Measurements from ENCODE around the gene ACBD4.

The ACBD4 gene

GRCh38 chr17:45116434-45117016, 19.0 kb upstream of the ACBD4 start:
- Histone ChIP-seq H3K79me2 (ENCODE audit: insufficient read depth, low read length) (no peaks in the 10 kb centered on the region), H3K9ac (ENCODE audit: low read length) (no peak overlapping the region), H3K36me3 (ENCODE audit: insufficient read depth, low read length) (no peaks in the 10 kb centered on the region), H3K4me1 (ENCODE audit: insufficient read depth, low read length, severe bottlenecking) (no peaks in the 10 kb centered on the region), H3K27ac (ENCODE audit: low read depth, low read length, poor library complexity, severe bottlenecking) (no peak overlapping the region), H3F3A (ENCODE audit: insufficient read depth, low read length) (no peaks in the 10 kb centered on the region), H3K4me3 (ENCODE audit: low read depth, low read length, poor library complexity, severe bottlenecking) (no peak overlapping the region), H3K4me2 (ENCODE audit: low read length) (no peak overlapping the region), H3K9me3 (ENCODE audit: low read length) (no peaks in the 10 kb centered on the region), H2AFZ (ENCODE audit: low read length) (no peak overlapping the region), H3K27me3 (ENCODE audit: insufficient read depth, low read length) (peaks cover 12% of the 10 kb centered on the region; the same call in 1 of the 2 replicates), H4K20me1 (ENCODE audit: insufficient read depth, low read length) (no peaks in the 10 kb centered on the region), H3K9me2 (ENCODE audit: low read depth, low read length) (no peaks in the 10 kb centered on the region)
- TF ChIP-seq CTCF (IDR thresholded peaks at IDR 0.05; ENCODE audit: low read length) (no peak), EZH2 (IDR thresholded peaks at IDR 0.05; ENCODE audit: borderline replicate concordance, low read length) (no peak)

- TF ChIP-seq EZH2 (IDR thresholded peaks at IDR 0.05; ENCODE audit: borderline replicate concordance, low read length) (no peak), CTCF (IDR thresholded peaks at IDR 0.05; ENCODE audit: low read length) (no peak)
Measured at GRCh38 chr17:45117334-45117733, 18.2 kb upstream of the ACBD4 start.

GRCh38 chr17:45117848-45118646, 17.4 kb upstream of the ACBD4 start:
- Histone ChIP-seq H3K9me3 (ENCODE audit: low read length) (no peaks in the 10 kb centered on the region), H3K4me1 (ENCODE audit: insufficient read depth, low read length, severe bottlenecking) (no peaks in the 10 kb centered on the region), H3F3A (ENCODE audit: insufficient read depth, low read length) (no peaks in the 10 kb centered on the region), H3K27ac (ENCODE audit: low read depth, low read length, poor library complexity, severe bottlenecking) (no peak overlapping the region), H4K20me1 (ENCODE audit: insufficient read depth, low read length) (no peaks in the 10 kb centered on the region), H3K36me3 (ENCODE audit: insufficient read depth, low read length) (no peaks in the 10 kb centered on the region), H3K4me2 (ENCODE audit: low read length) (no peak overlapping the region), H3K4me3 (ENCODE audit: low read depth, low read length, poor library complexity, severe bottlenecking) (no peak overlapping the region), H2AFZ (ENCODE audit: low read length) (no peak overlapping the region), H3K27me3 (ENCODE audit: insufficient read depth, low read length) (peaks cover 12% of the 10 kb centered on the region; the same call in 1 of the 2 replicates), H3K9me2 (ENCODE audit: low read depth, low read length) (no peaks in the 10 kb centered on the region), H3K9ac (ENCODE audit: low read length) (no peak overlapping the region), H3K79me2 (ENCODE audit: insufficient read depth, low read length) (no peaks in the 10 kb centered on the region)
- TF ChIP-seq CTCF (IDR thresholded peaks at IDR 0.05; ENCODE audit: low read length) (no peak), EZH2 (IDR thresholded peaks at IDR 0.05; ENCODE audit: borderline replicate concordance, low read length) (no peak)

More at GRCh38 chr17:45117334-45117733, 18.2 kb upstream of the ACBD4 start:
- H3K79me2 ChIP-seq (ENCODE audit: insufficient read depth, low read length): no peaks in the 10 kb centered on the region
- no peaks in the 10 kb centered on the region for H4K20me1 ChIP-seq (ENCODE audit: insufficient read depth, low read length)
- H3K4me1 ChIP-seq (ENCODE audit: insufficient read depth, low read length, severe bottlenecking): no peaks in the 10 kb centered on the region
- no peaks in the 10 kb centered on the region for H3K9me2 ChIP-seq (ENCODE audit: low read depth, low read length)
- H3K9me3 ChIP-seq (ENCODE audit: low read length): no peaks in the 10 kb centered on the region
- no peak overlapping the region for H3K9ac ChIP-seq (ENCODE audit: low read length)
- no peak overlapping the region for H2AFZ ChIP-seq (ENCODE audit: low read length)
- H3K4me3 ChIP-seq (ENCODE audit: low read depth, low read length, poor library complexity, severe bottlenecking): no peak overlapping the region
- no peaks in the 10 kb centered on the region for H3K36me3 ChIP-seq (ENCODE audit: insufficient read depth, low read length)
- H3K27me3 ChIP-seq (ENCODE audit: insufficient read depth, low read length): peaks cover 12% of the 10 kb centered on the region; the same call in 1 of the 2 replicates
- no peak overlapping the region for H3K27ac ChIP-seq (ENCODE audit: low read depth, low read length, poor library complexity, severe bottlenecking)
- H3K4me2 ChIP-seq (ENCODE audit: low read length): no peak overlapping the region
- H3F3A ChIP-seq (ENCODE audit: insufficient read depth, low read length): no peaks in the 10 kb centered on the region
